PC-3 (cell line): Measurements from ENCODE around the gene BICDL2. TPM values are rescaled to one million over a fixed set of nuclear protein-coding genes. Genes with fewer than 3 reads are reported as not detected.

Source experiments
- ATAC-seq: fragments of 200-7000 bp; cut with Tn5 transposase; 2 replicates; pipeline ENCODE4 v1.9.1; 2020; ENCODE audit warnings: mild to moderate bottlenecking, moderate library complexity
- BruUV-seq: library from RNA; stranded (reverse); fragments of 400-500 nt; replicated peaks from 2 replicates; lab custom pipeline; 2021; lab: Mats Ljungman, UMichigan
- CTCF ChIA-PET: fragments of 300-600 bp; sonication (Branson Sonifier 250); formaldehyde crosslinking; loops from one replicate; lab custom pipeline; 2022; ENCODE audit warnings: antibody characterized with exemption; lab: Charles Lee
- POLR2A ChIA-PET: fragments of 300-600 bp; sonication (Branson Sonifier 250); formaldehyde crosslinking; loops from one replicate; lab custom pipeline; 2022; ENCODE audit warnings: antibody characterized with exemption; ENCODE audit not compliant: unreplicated experiment; lab: Charles Lee
- DNase-seq: peaks from one replicate; pipeline ENCODE4 v3.0.0-alpha.2; 2015
- H2AFZ ChIP-seq: fragments of 300-600 bp; sonication (generic); 2 replicates; pipeline ENCODE4 v1.6.0; 2016; ENCODE audit warnings: antibody characterized with exemption, low read length
- H3F3A ChIP-seq: fragments of 300-600 bp; sonication (generic); one replicate; pipeline ENCODE4 v1.6.0; 2017; ENCODE audit warnings: antibody characterized with exemption, low read length, control low read depth, mild to moderate bottlenecking; ENCODE audit not compliant: unreplicated experiment
- H3K27ac ChIP-seq: fragments of 300-600 bp; sonication (generic); 2 replicates; pipeline ENCODE4 v1.5.1; 2016; ENCODE audit warnings: mild to moderate bottlenecking, low read length
- H3K27me3 ChIP-seq: fragments of 300-600 bp; sonication (generic); 2 replicates; pipeline ENCODE4 v1.6.1; 2016; ENCODE audit warnings: low read length, mixed read lengths
- H3K36me3 ChIP-seq: fragments of 300-600 bp; sonication (generic); 2 replicates; pipeline ENCODE4 v1.6.1; 2016; ENCODE audit warnings: low read depth, mixed run types, low read length, mixed read lengths
- H3K4me1 ChIP-seq: fragments of 300-600 bp; sonication (generic); 2 replicates; pipeline ENCODE4 v1.5.1; 2016; ENCODE audit warnings: low read length; ENCODE audit not compliant: insufficient read depth
- H3K4me2 ChIP-seq: fragments of 300-600 bp; sonication (generic); 2 replicates; pipeline ENCODE4 v1.6.0; 2016; ENCODE audit warnings: low read length
- H3K4me3 ChIP-seq: fragments of 300-600 bp; sonication (generic); 2 replicates; pipeline ENCODE4 v1.5.1; 2016; ENCODE audit warnings: mild to moderate bottlenecking, low read length, mixed read lengths
- H3K79me2 ChIP-seq: fragments of 300-600 bp; sonication (generic); 2 replicates; pipeline ENCODE4 v1.6.1; 2017; ENCODE audit warnings: low read length, mixed read lengths
- H3K9ac ChIP-seq: fragments of 300-600 bp; sonication (generic); 2 replicates; pipeline ENCODE4 v1.6.0; 2016; ENCODE audit warnings: mild to moderate bottlenecking, low read length
- H3K9me2 ChIP-seq: fragments of 300-600 bp; sonication (generic); replicated peaks from 2 replicates; pipeline ENCODE4 v1.6.1; 2016; ENCODE audit warnings: mixed run types, low read length, mixed read lengths
- H3K9me3 ChIP-seq: fragments of 300-600 bp; sonication (generic); 2 replicates; pipeline ENCODE4 v1.6.1; 2016; ENCODE audit warnings: low read length, mixed read lengths
- H4K20me1 ChIP-seq: fragments of 300-600 bp; sonication (generic); 2 replicates; pipeline ENCODE4 v1.6.1; 2016; ENCODE audit warnings: low read length, mixed read lengths
- EZH2 ChIP-seq: fragments of 300-600 bp; sonication (generic); IDR thresholded peaks from one replicate; pipeline ENCODE4 v1.6.1; 2017; ENCODE audit warnings: antibody characterized with exemption, mild to moderate bottlenecking, low read length; ENCODE audit not compliant: unreplicated experiment
- EZH2phosphoT487 ChIP-seq: fragments of 300-600 bp; sonication (generic); IDR thresholded peaks from 2 replicates; pipeline ENCODE4 v1.6.1; 2018; ENCODE audit warnings: mild to moderate bottlenecking, antibody characterized with exemption, low read length, borderline replicate concordance
- intact Hi-C: fragments of 100-400 bp; cut with micrococcal nuclease; formaldehyde crosslinking; loops from 2 replicates; pipeline ENCODE4 v1.9.0; 2023
- total RNA-seq: library from RNA; depleted of rRNA; stranded (reverse); fragments of >200 nt; gene quantifications from 2 replicates; pipeline ENCODE4 v1.2.3, GENCODE V29; 2014
- TF ChIP-seq, protein P1 (sequence below): fragments of 300-600 bp; sonication (generic); conservative IDR thresholded peaks from 2 replicates; pipeline ENCODE4 v1.5.1; 2017; ENCODE audit warnings: antibody characterized with exemption, low read depth, mild to moderate bottlenecking, low read length

Gene BICDL2
- total RNA-seq, 1 experiment from 2014 or later, result 16.3 TPM

DNA sequence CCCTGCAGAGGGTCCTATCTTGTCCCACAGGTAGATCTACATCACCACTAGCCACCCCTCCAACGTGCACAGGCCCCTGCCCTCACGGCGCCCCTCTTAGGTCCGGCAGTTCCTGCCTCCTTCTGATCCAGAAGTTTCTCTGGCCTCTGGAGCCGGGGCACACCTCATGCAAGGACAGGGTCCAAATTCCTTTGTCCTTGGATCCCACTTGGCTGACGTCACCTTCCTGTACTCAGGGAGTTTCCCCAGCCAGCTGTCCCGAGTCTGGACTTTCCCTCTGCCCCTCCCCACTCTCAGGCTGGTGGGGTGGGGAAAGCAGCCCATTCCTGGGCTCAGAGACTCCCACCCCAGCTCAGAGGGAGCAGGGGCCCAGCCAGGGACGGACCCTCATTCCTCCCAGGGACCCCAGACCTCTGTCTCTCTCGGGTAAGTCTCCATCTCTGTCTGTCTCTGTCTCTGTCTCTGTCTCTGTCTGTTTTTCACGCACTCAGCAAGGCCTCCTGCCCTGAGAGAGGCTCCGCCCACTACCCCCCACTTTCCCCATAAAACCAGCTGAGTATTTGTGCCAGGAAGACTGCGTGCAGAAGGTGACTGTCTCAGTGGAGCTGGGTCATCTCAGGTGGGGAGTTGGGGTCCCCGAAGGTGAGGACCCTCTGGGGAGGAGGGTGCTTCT lies 28.5 kb upstream of the BICDL2 start, which contains the start of gene IL32:
IL32 (plus strand) TSS at position 572 of the 673 bp plus-strand sequence. CDS start 172 bp downstream, outside the sequence.
- Histone ChIP-seq H3F3A (no peaks in the 10 kb centered on the region), H2AFZ (peak within 1 kb of the TSS; percentile 69; the same call in 1 of the 2 replicates), H3K9me3 (no peaks in the 10 kb centered on the region), H3K79me2 (no peaks in the 10 kb centered on the region), H3K9me2 (no peaks in the 10 kb centered on the region), H3K9ac (peak within 1 kb of the TSS; percentile 15; the same call in 1 of the 2 replicates), H3K27me3 (no peaks in the 10 kb centered on the region), H3K27ac (peak within 1 kb of the TSS; percentile 8; the same call in 1 of the 2 replicates), H4K20me1 (no peaks in the 10 kb centered on the region), H3K4me3 (no peak within 1 kb of the TSS), H3K36me3 (no peaks in the 10 kb centered on the region), H3K4me2 (peak within 1 kb of the TSS; percentile 46), H3K4me1 (peaks cover 11% of the 10 kb centered on the region)
- 0 out of 2 replicates have a peak, but pooled peaks have one; percentile 40 for ATAC-seq
- TSS peak; percentile 52 for BruUV-seq
- no peak for TF ChIP-seq EZH2
- no peak for TF ChIP-seq EZH2phosphoT487
- TF ChIP-seq, protein P1, sequence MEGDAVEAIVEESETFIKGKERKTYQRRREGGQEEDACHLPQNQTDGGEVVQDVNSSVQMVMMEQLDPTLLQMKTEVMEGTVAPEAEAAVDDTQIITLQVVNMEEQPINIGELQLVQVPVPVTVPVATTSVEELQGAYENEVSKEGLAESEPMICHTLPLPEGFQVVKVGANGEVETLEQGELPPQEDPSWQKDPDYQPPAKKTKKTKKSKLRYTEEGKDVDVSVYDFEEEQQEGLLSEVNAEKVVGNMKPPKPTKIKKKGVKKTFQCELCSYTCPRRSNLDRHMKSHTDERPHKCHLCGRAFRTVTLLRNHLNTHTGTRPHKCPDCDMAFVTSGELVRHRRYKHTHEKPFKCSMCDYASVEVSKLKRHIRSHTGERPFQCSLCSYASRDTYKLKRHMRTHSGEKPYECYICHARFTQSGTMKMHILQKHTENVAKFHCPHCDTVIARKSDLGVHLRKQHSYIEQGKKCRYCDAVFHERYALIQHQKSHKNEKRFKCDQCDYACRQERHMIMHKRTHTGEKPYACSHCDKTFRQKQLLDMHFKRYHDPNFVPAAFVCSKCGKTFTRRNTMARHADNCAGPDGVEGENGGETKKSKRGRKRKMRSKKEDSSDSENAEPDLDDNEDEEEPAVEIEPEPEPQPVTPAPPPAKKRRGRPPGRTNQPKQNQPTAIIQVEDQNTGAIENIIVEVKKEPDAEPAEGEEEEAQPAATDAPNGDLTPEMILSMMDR, result no peak
- ChIA-PET POLR2A (no interaction called here), CTCF (no interaction called here)
- peak; percentile 32 for DNase-seq
- intact Hi-C loops, result no loop called here

DNA sequence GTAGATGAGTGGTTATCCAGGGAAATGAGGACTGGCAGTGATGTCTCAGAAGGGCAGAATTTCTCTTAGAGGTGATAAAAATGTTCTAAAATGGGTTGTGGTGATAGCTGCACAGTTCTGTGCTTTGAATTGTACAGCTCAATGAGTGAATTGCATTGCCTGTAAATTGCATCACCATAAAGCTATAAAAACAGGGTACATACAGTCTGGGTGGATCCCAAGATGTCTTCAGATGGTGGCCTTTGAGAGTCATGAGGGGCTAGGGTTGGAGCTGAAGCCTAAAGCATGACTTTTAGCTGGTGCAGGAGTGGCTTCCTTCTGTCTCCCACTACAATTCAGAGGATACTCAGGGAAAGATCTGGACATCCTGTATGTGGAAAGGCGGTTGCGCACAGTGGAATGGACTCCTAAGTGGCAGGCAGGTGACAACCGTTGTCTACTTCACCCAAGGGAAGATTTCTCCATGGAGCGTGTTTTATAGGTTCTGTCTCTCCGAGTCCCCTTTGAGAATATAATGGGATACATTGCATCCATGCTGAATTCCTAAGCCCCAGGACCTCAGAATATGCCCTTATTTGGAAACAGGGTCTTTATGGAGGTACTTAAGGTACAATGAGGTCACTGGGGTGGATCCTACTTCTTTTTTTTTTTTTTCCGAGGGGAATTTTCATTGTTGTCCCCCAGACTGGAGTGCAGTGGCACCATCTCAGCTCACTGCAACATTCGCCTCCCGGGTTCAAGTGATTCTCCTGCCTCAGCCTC lies 27.1 kb upstream of the BICDL2 start:
- Histone ChIP-seq H3K4me2 (no peak overlapping the region), H3K27ac (no peak overlapping the region), H3K9me2 (no peaks in the 10 kb centered on the region), H3K9ac (no peak overlapping the region), H2AFZ (no peak overlapping the region), H3K79me2 (no peaks in the 10 kb centered on the region), H3K4me3 (no peak overlapping the region), H3K27me3 (no peaks in the 10 kb centered on the region), H4K20me1 (no peaks in the 10 kb centered on the region), H3F3A (no peaks in the 10 kb centered on the region), H3K9me3 (no peaks in the 10 kb centered on the region), H3K4me1 (peaks cover 11% of the 10 kb centered on the region), H3K36me3 (no peaks in the 10 kb centered on the region)
- DNase-seq (no peak), ATAC-seq (no peak)
- no TSS peak for BruUV-seq
- ChIA-PET CTCF (interaction anchor here (0.7 kb wide), 1 partner anchor 297 kb away, joined by 3 read pairs; no protein-coding TSS in a partner anchor), POLR2A (no interaction called here)
- TF ChIP-seq, protein P1, result no peak
- TF ChIP-seq EZH2phosphoT487 (no peak), EZH2 (no peak)
- intact Hi-C loops, result no loop called here
